ENCODE data around the gene GPR179. TPM values are rescaled to one million over a fixed set of nuclear protein-coding genes. Genes with fewer than 3 reads are reported as not detected.

The GPR179 gene
- total RNA-seq, 1 experiment from 2014 or later = 0.17 TPM

DNA sequence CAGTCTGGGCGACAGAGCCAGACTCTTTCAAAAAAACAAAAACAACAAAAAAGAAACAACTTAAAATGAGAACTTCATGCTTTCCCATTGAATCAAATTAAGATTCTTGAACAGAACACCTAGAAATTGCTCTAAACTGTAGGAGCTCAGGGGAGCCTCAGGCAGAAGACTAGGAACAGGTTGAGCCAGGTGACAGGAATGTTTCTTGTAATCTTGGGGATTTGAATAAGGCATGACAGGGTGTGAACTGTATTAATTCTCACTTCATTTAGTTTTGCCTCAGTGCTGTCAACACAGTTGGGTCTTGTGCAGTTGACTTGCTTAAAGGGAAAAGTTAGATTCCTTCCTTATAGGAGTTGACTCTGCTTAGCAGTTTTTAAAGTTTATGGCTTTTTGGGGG is 35.7 kb upstream of the GPR179 start:
- ChIA-PET RAD21 (ENCODE audit: low non-redundant PET in 1 of 2, low total read pairs in 2 of 2, uncharacterized antibody in 2 of 2, unreplicated experiment in 2 of 2) (no interaction called here), CTCF (interaction anchor here (0.9 kb wide), 1 partner anchor 35 kb away, joined by 3 read pairs; no protein-coding TSS in a partner anchor), POLR2A (no interaction called here)
- DNase-seq (ENCODE audit: low read depth, low spot score) = no peak
- peaks cover 9 to 11% of the 10 kb centered on the region in 2 experiments; a peak in 3 of 4 replicates for H3K36me3 ChIP-seq (ENCODE audit: control insufficient read depth in 1 of 2, insufficient read depth in 2 of 2, low read length in 2 of 2)
- TF ChIP-seq ZNF274 (IDR thresholded peaks at IDR 0.05; ENCODE audit: low read depth, low read length) = no peak
- no peak for TF ChIP-seq CTCF (IDR thresholded peaks at IDR 0.05 in 2 of 3, conservative IDR thresholded peaks at IDR 0.05 in 1 of 3; ENCODE audit: borderline replicate concordance in 1 of 3, insufficient read depth in 1 of 3, low read depth in 2 of 3, low read length in 2 of 3)
- TF ChIP-seq SP1 (IDR thresholded peaks at IDR 0.05; ENCODE audit: low read depth) = no peak
- no peak for TF ChIP-seq SRF (IDR thresholded peaks at IDR 0.05; ENCODE audit: low read depth)
- TF ChIP-seq REST (IDR thresholded peaks at IDR 0.05; ENCODE audit: low read depth) = no peak
- TF ChIP-seq EGR1 (IDR thresholded peaks at IDR 0.05; ENCODE audit: low read depth) = no peak
- TF ChIP-seq POLR2AphosphoS5 (IDR thresholded peaks at IDR 0.05; ENCODE audit: low read depth, low read length) = no peak
- no peak for TF ChIP-seq TCF7L2 (IDR thresholded peaks at IDR 0.05; ENCODE audit: borderline replicate concordance, extremely low read depth, insufficient read depth, insufficient read length)
- no peak for TF ChIP-seq EZH2 (IDR thresholded peaks at IDR 0.05)
- no peak for TF ChIP-seq CEBPB (IDR thresholded peaks at IDR 0.05; ENCODE audit: low read depth)
- TF ChIP-seq ELF1 (IDR thresholded peaks at IDR 0.05; ENCODE audit: borderline replicate concordance, low read depth) = no peak
- TF ChIP-seq, protein P1, sequence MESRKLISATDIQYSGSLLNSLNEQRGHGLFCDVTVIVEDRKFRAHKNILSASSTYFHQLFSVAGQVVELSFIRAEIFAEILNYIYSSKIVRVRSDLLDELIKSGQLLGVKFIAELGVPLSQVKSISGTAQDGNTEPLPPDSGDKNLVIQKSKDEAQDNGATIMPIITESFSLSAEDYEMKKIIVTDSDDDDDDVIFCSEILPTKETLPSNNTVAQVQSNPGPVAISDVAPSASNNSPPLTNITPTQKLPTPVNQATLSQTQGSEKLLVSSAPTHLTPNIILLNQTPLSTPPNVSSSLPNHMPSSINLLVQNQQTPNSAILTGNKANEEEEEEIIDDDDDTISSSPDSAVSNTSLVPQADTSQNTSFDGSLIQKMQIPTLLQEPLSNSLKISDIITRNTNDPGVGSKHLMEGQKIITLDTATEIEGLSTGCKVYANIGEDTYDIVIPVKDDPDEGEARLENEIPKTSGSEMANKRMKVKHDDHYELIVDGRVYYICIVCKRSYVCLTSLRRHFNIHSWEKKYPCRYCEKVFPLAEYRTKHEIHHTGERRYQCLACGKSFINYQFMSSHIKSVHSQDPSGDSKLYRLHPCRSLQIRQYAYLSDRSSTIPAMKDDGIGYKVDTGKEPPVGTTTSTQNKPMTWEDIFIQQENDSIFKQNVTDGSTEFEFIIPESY (IDR thresholded peaks at IDR 0.05; ENCODE audit: extremely low read depth, insufficient replicate concordance, low read length) = no peak
- no peak for TF ChIP-seq YY1 (IDR thresholded peaks at IDR 0.05; ENCODE audit: extremely low read depth, insufficient replicate concordance, low read depth, low read length)
- no peak for TF ChIP-seq CBX3 (IDR thresholded peaks at IDR 0.05; ENCODE audit: low read depth)
- TF ChIP-seq, protein P2, sequence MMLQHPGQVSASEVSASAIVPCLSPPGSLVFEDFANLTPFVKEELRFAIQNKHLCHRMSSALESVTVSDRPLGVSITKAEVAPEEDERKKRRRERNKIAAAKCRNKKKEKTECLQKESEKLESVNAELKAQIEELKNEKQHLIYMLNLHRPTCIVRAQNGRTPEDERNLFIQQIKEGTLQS (IDR thresholded peaks at IDR 0.05) = no peak
- no peak for TF ChIP-seq RAD21 (IDR thresholded peaks at IDR 0.05; ENCODE audit: low read depth)
- no peak for TF ChIP-seq ZFX (IDR thresholded peaks at IDR 0.05)
- TF ChIP-seq POLR2A (IDR thresholded peaks at IDR 0.05; ENCODE audit: borderline replicate concordance, extremely low read depth, insufficient read depth, insufficient read length) = no peak
- TF ChIP-seq SIN3A (IDR thresholded peaks at IDR 0.05; ENCODE audit: low read depth) = no peak
- TF ChIP-seq, protein P3, sequence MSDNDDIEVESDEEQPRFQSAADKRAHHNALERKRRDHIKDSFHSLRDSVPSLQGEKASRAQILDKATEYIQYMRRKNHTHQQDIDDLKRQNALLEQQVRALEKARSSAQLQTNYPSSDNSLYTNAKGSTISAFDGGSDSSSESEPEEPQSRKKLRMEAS (IDR thresholded peaks at IDR 0.05) = no peak
- H3K9me3 ChIP-seq (ENCODE audit: control insufficient read depth in 1 of 2, insufficient read depth in 1 of 2, low read depth in 1 of 2, low read length in 2 of 2) = no peaks in the 10 kb centered on the region
- no peaks in the 10 kb centered on the region for H3K9me2 ChIP-seq (ENCODE audit: insufficient read depth)
- no peak for ATAC-seq
- no peaks in the 10 kb centered on the region for H3K27me3 ChIP-seq (ENCODE audit: insufficient read depth, low read length)
- intact Hi-C loops (cut with micrococcal nuclease) = no loop called here
- H4K20me1 ChIP-seq (ENCODE audit: insufficient read depth) = no peaks in the 10 kb centered on the region
- BruUV-seq (replicated peaks) = no TSS peak
- H3K27ac ChIP-seq (ENCODE audit: low read depth, low read length) = no peak overlapping the region
- H3K4me1 ChIP-seq (ENCODE audit: control insufficient read depth in 1 of 2, insufficient read depth in 2 of 2, low read length in 2 of 2) = no peaks in the 10 kb centered on the region
- no peak overlapping the region for H3K9ac ChIP-seq (ENCODE audit: low read length)
- H3K4me3 ChIP-seq (replicated peaks in 1 of 2; ENCODE audit: low read depth in 1 of 2, low read length in 2 of 2) = no peak overlapping the region
- H2AFZ ChIP-seq (ENCODE audit: low read depth, low read length, poor library complexity, severe bottlenecking) = no peak overlapping the region
- H3K4me2 ChIP-seq (ENCODE audit: low read length) = no peak overlapping the region
- H3K79me2 ChIP-seq (ENCODE audit: insufficient read depth, low read length) = no peaks in the 10 kb centered on the region

All from HCT116 (cell line).